H9 (cell line): Measurements from ENCODE around the gene ANK3. TPM values are rescaled to one million over a fixed set of nuclear protein-coding genes. Genes with fewer than 3 reads are reported as not detected.

Experiments used
- DNase-seq: peaks from one replicate; pipeline ENCODE4 v3.0.0-alpha.2; 2017
- H2AFZ ChIP-seq: one replicate; pipeline ENCODE4 v1.6.1; 2013; ENCODE audit warnings: mild to moderate bottlenecking, low read length, control low read depth, moderate library complexity
- H2AK5ac ChIP-seq: 2 replicates; pipeline ENCODE4 v1.6.1; 2013; ENCODE audit warnings: low read length, control low read depth, mixed read lengths; ENCODE audit not compliant: insufficient read length
- H2BK120ac ChIP-seq: one replicate; pipeline ENCODE4 v1.6.1; 2013; ENCODE audit warnings: low read depth, mild to moderate bottlenecking, low read length, control low read depth, inconsistent platforms; ENCODE audit not compliant: poor library complexity, severe bottlenecking
- H2BK12ac ChIP-seq: 2 replicates; pipeline ENCODE4 v1.6.1; 2013; ENCODE audit warnings: low read length, control low read depth, mixed read lengths, low read depth; ENCODE audit not compliant: insufficient read length
- H2BK15ac ChIP-seq: 2 replicates; pipeline ENCODE4 v1.6.1; 2013; ENCODE audit warnings: low read depth, low read length, control low read depth
- H2BK20ac ChIP-seq: one replicate; pipeline ENCODE4 v1.6.1; 2013; ENCODE audit warnings: low read depth, mild to moderate bottlenecking, low read length, control low read depth, inconsistent platforms; ENCODE audit not compliant: poor library complexity, severe bottlenecking
- H2BK5ac ChIP-seq: 2 replicates; pipeline ENCODE4 v1.6.1; 2013; ENCODE audit warnings: low read length, control low read depth, mixed read lengths; ENCODE audit not compliant: insufficient read length
- H3K14ac ChIP-seq: 2 replicates; pipeline ENCODE4 v1.6.1; 2013; ENCODE audit warnings: low read length, control low read depth; ENCODE audit not compliant: insufficient read depth
- H3K18ac ChIP-seq: 2 replicates; pipeline ENCODE4 v1.6.1; 2013; ENCODE audit warnings: low read depth, mild to moderate bottlenecking, mixed read lengths, low read length, control low read depth; ENCODE audit not compliant: insufficient read length
- H3K23ac ChIP-seq: 2 replicates; pipeline ENCODE4 v1.6.1; 2013; ENCODE audit warnings: low read length, control low read depth, mixed read lengths, low read depth; ENCODE audit not compliant: insufficient read length
- H3K23me2 ChIP-seq: 2 replicates; pipeline ENCODE4 v1.6.1; 2013; ENCODE audit warnings: low read depth, mild to moderate bottlenecking, mixed read lengths, low read length, control low read depth; ENCODE audit not compliant: insufficient read length, poor library complexity, severe bottlenecking
- H3K27ac ChIP-seq: 2 replicates; pipeline ENCODE4 v1.5.1; 2013; ENCODE audit warnings: low read length, control low read depth, mixed read lengths, low read depth; ENCODE audit not compliant: insufficient read length
- H3K27me3 ChIP-seq: 2 replicates; pipeline ENCODE4 v1.6.1; 2013; ENCODE audit warnings: low read length, control low read depth, inconsistent platforms; ENCODE audit not compliant: insufficient read depth
- H3K4ac ChIP-seq: 2 replicates; pipeline ENCODE4 v1.6.1; 2013; ENCODE audit warnings: low read depth, mild to moderate bottlenecking, control low read depth, inconsistent platforms, low read length, moderate library complexity
- H3K4me1 ChIP-seq: 2 replicates; pipeline ENCODE4 v1.6.1; 2013; ENCODE audit warnings: low read length, control low read depth, inconsistent platforms; ENCODE audit not compliant: insufficient read depth
- H3K4me2 ChIP-seq: 2 replicates; pipeline ENCODE4 v1.6.1; 2013; ENCODE audit warnings: low read length, control low read depth, mixed read lengths; ENCODE audit not compliant: insufficient read length, insufficient read depth
- H3K56ac ChIP-seq: 2 replicates; pipeline ENCODE4 v1.6.1; 2013; ENCODE audit warnings: low read depth, mild to moderate bottlenecking, mixed read lengths, low read length, control low read depth; ENCODE audit not compliant: insufficient read length
- H3K79me1 ChIP-seq: 2 replicates; pipeline ENCODE4 v1.6.1; 2013; ENCODE audit warnings: low read depth, mild to moderate bottlenecking, moderate library complexity, low read length, control low read depth, inconsistent platforms; ENCODE audit not compliant: insufficient read depth, poor library complexity, severe bottlenecking
- H3K79me2 ChIP-seq: 2 replicates; pipeline ENCODE4 v1.6.1; 2013; ENCODE audit warnings: low read length, control low read depth, inconsistent platforms; ENCODE audit not compliant: insufficient read depth
- H3K9ac ChIP-seq: 2 replicates; pipeline ENCODE4 v1.6.1; 2013; ENCODE audit warnings: low read length, control low read depth, mixed read lengths; ENCODE audit not compliant: insufficient read length; ENCODE audit errors: extremely low read depth
- H3K9me3 ChIP-seq: one replicate; pipeline ENCODE4 v1.6.1; 2013; ENCODE audit warnings: low read depth, low read length, inconsistent platforms; ENCODE audit not compliant: control insufficient read depth
- H3T11ph ChIP-seq: one replicate; pipeline ENCODE4 v1.6.1; 2013; ENCODE audit warnings: mild to moderate bottlenecking, low read length, control low read depth, inconsistent platforms
- H4K20me1 ChIP-seq: one replicate; pipeline ENCODE4 v1.6.1; 2013; ENCODE audit not compliant: control insufficient read depth, insufficient read length, insufficient read depth
- H4K5ac ChIP-seq: 2 replicates; pipeline ENCODE4 v1.6.1; 2013; ENCODE audit warnings: low read depth, mild to moderate bottlenecking, mixed read lengths, low read length, control low read depth; ENCODE audit not compliant: insufficient read length
- H4K8ac ChIP-seq: replicated peaks from 2 replicates; pipeline ENCODE4 v1.6.1; 2013; ENCODE audit warnings: low read length, control low read depth, mixed read lengths, low read depth; ENCODE audit not compliant: insufficient read length
- H4K91ac ChIP-seq: 2 replicates; pipeline ENCODE4 v1.6.1; 2013; ENCODE audit warnings: low read depth, mild to moderate bottlenecking, moderate library complexity, mixed read lengths, low read length, control low read depth; ENCODE audit not compliant: insufficient read length
- H3K27ac Mint-ChIP-seq, 3 experiments: 2 replicates in 2 of 3; 3 replicates in 1 of 3; pipeline ENCODE4 v1.8.0; 2020 to 2021; ENCODE audit warnings: mixed read lengths in 3 of 3, mild to moderate bottlenecking in 1 of 3, moderate library complexity in 1 of 3
- H3K27me3 Mint-ChIP-seq: 2 replicates; pipeline ENCODE4 v1.8.0; 2021; ENCODE audit warnings: low read depth, mild to moderate bottlenecking, moderate library complexity, mixed read lengths
- H3K36me3 Mint-ChIP-seq, 3 experiments: 2 replicates in 2 of 3; 3 replicates in 1 of 3; pipeline ENCODE4 v1.8.0; 2020 to 2021; ENCODE audit warnings: low read depth in 3 of 3, mixed read lengths in 3 of 3; ENCODE audit not compliant: insufficient read depth in 1 of 3
- H3K4me1 Mint-ChIP-seq, 2 experiments: 2 replicates each; pipeline ENCODE4 v1.8.0; 2020; ENCODE audit warnings: mixed read lengths in 2 of 2
- H3K4me3 Mint-ChIP-seq, 2 experiments: 2 replicates in 1 of 2; 3 replicates in 1 of 2; pipeline ENCODE4 v1.8.0; 2020 to 2021; ENCODE audit warnings: mild to moderate bottlenecking in 2 of 2, mixed read lengths in 2 of 2, moderate library complexity in 1 of 2
- H3K9me3 Mint-ChIP-seq, 2 experiments: 2 replicates in 1 of 2; 3 replicates in 1 of 2; pipeline ENCODE4 v1.8.0; 2020; ENCODE audit warnings: mild to moderate bottlenecking in 2 of 2, mixed read lengths in 2 of 2, moderate library complexity in 1 of 2
- total RNA-seq: library from RNA; stranded (reverse); gene quantifications from 2 replicates; pipeline ENCODE4 v1.2.1, GENCODE V29; 2021
- TF ChIP-seq, protein P1 (sequence below): fragments of 200-600 bp; sonication (generic); conservative IDR thresholded peaks from 3 replicates; pipeline ENCODE4 v1.8.0; 2021; ENCODE audit warnings: antibody characterized with exemption, mild to moderate bottlenecking

ANK3 gene
- total RNA-seq, 1 experiment from 2014 or later: 59.6 TPM

DNA sequence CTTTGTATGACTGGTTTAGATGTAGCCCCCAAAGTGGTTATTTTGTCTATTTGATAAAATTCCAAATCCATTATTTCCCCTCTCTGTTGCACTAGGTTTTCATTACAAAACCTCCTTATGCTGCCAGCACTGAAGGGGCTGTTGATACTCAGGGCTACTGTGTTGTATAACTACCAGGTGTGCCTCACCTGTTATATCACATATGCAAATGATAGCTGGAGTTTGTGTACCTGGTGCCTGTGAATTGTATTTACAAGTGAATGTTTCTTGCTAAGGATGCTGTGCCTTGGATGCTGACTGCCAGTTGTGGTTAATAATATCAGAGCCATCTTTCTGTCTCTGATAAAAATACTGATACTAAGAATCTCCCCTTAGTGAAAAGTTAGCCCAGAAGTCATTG lies 398.6 kb downstream of the ANK3 start:
- TF ChIP-seq, protein P1, sequence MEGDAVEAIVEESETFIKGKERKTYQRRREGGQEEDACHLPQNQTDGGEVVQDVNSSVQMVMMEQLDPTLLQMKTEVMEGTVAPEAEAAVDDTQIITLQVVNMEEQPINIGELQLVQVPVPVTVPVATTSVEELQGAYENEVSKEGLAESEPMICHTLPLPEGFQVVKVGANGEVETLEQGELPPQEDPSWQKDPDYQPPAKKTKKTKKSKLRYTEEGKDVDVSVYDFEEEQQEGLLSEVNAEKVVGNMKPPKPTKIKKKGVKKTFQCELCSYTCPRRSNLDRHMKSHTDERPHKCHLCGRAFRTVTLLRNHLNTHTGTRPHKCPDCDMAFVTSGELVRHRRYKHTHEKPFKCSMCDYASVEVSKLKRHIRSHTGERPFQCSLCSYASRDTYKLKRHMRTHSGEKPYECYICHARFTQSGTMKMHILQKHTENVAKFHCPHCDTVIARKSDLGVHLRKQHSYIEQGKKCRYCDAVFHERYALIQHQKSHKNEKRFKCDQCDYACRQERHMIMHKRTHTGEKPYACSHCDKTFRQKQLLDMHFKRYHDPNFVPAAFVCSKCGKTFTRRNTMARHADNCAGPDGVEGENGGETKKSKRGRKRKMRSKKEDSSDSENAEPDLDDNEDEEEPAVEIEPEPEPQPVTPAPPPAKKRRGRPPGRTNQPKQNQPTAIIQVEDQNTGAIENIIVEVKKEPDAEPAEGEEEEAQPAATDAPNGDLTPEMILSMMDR: no peak
- Histone ChIP-seq H3K27ac (no peak overlapping the region), H2BK12ac (no peak overlapping the region), H3K18ac (no peak overlapping the region), H2BK120ac (no peak overlapping the region), H4K20me1 (no peaks in the 10 kb centered on the region), H2AFZ (no peak overlapping the region), H3K9me3 (no peaks in the 10 kb centered on the region), H2BK15ac (no peak overlapping the region), H3K79me2 (no peaks in the 10 kb centered on the region), H2BK20ac (no peak overlapping the region), H3K14ac (no peak overlapping the region), H3K9ac (no peak overlapping the region), H3K23me2 (no peaks in the 10 kb centered on the region), H3K4me1 (peaks cover 5% of the 10 kb centered on the region; the same call in 1 of the 2 replicates), H3K79me1 (no peaks in the 10 kb centered on the region), H4K5ac (no peak overlapping the region), H2AK5ac (no peak overlapping the region), H4K91ac (no peak overlapping the region), H3K4ac (no peak overlapping the region), H3T11ph (no peak overlapping the region), H4K8ac (no peak overlapping the region), H3K56ac (no peak overlapping the region), H3K27me3 (no peaks in the 10 kb centered on the region), H3K23ac (no peak overlapping the region), H2BK5ac (no peak overlapping the region), H3K4me2 (peak overlapping the region; percentile 3)
- no peak for DNase-seq
- Mint-ChIP-seq H3K27me3 (no peaks in the 10 kb centered on the region), H3K27ac (peak overlapping the region in 2 of 3 experiments; percentile 2 to 88; a peak in 3 of 7 replicates), H3K9me3 (peaks cover 6 to 22% of the 10 kb centered on the region in 2 experiments; a peak in 4 of 5 replicates), H3K4me1 (peaks cover 12 to 17% of the 10 kb centered on the region in 2 experiments), H3K36me3 (peaks cover 0 to 25% (median 6%) of the 10 kb centered on the region in 3 experiments; a peak in 3 of 7 replicates), H3K4me3 (no peak overlapping the region)
